G401 (cell line): ENCODE data around the gene ZCRB1. TPM values are rescaled to one million over a fixed set of nuclear protein-coding genes. Genes with fewer than 3 reads are reported as not detected.
"Not testable (repeated sequence)": the region's sequence is repeated elsewhere in the genome, so short reads cannot be mapped to it uniquely, and the experiment has no call there.

Experiments
- DNase-seq: peaks from one replicate; pipeline ENCODE4 v3.0.0-alpha.2; 2015; ENCODE audit warnings: low spot score
- in situ Hi-C: cut with HindIII; loops from 2 replicates; pipeline ENCODE4 v1.10.0; 2016; ENCODE audit warnings: low sequenced_read_pairs, mixed read lengths
- total RNA-seq: library from RNA; depleted of rRNA; stranded (reverse); fragments of >200 nt; shearing (Covaris generic); gene quantifications from 2 replicates; pipeline ENCODE4 v1.2.3, GENCODE V29; 2014; rRNA removed

Gene ZCRB1
- 52.4 and 98.1 TPM in 2 replicates for total RNA-seq

- peak; percentile 86 for DNase-seq
- in situ Hi-C loops = no loop called here
These were observed at the start of gene ZCRB1, which contains the start of gene PPHLN1 for GRCh38 chr12:42325653-42326474. ZCRB1 (minus strand) TSS chr12:42326094; CDS start chr12:42324102, 1,992 bp downstream. PPHLN1 (plus strand) TSS chr12:42326167; CDS start chr12:42335903, 9,736 bp downstream.

- in situ Hi-C loops = no loop called here
- no peak for DNase-seq
These were observed 47.8 kb upstream of the ZCRB1 start for GRCh38 chr12:42373669-42374068.

DNA sequence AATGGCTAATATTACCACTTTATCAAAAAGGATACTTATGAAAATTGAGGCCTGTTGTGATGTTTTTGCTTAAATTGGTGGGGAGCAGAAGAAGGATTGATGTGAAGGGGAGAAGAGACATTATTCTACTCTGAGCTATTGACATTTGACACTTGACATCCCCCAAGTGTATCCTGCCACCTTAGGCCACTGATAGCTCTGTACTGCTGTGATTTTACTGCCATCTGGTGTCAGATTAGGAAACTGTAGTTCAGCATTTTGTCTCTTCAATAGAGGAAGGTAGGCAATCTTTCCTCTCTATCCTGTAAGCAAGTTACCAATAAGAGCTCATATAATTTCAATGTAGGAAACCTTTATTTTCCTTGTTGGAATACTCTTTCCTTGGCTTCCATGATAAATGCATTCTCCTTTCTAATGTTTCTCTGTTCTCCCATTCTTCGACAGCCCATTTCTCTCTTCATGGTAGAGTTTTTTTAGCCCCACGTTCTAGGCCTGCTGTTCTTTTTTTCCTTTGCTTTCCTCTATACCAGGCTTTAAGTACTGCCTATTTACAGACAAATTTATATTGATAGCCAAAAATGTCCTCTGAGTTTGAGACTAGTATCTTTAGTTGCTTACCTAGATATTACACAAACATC is 46.4 kb upstream of the ZCRB1 start:
- DNase-seq = peak; percentile 65
- in situ Hi-C loops = no loop called here

DNA sequence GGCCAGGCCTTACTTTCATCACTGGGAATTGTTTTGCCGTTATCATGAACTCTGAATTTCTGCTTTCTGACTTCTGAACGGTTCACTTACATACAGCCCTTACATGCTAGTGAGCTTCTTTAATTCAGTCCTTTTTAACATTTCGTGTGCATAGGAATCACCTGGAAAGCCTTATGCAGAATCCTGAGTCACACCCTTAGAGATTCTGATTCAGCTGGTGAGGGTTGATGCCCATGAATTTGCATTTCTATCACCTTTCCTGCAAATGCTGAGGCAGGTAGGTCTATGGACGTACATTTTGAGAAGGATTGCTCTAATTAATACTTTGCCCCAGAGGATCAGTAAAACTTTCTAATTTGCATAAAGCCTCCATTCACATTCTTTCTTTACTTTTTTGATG is 44.1 kb upstream of the ZCRB1 start:
- in situ Hi-C loops = no loop called here
- no peak for DNase-seq

DNA sequence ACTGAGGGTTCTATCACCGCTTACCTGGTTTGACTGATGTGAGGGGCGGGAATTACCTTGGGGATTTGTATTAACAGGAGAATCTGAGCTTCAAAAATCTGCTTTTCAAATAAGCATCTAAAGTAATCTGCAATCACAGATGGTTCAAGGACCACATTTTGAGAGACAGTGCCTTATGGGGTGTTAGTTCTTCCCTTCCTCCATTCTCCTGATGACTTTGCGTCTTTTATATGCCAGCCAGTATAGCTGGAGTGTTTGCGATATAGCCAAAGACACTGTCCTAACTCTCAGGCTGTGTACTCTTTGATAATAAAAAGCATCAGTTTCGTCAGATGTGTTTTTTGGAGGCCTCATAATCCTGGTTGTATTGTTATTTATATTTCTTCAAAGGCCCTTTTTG is 39.6 kb upstream of the ZCRB1 start:
- DNase-seq = no peak
- in situ Hi-C loops = no loop called here

DNA sequence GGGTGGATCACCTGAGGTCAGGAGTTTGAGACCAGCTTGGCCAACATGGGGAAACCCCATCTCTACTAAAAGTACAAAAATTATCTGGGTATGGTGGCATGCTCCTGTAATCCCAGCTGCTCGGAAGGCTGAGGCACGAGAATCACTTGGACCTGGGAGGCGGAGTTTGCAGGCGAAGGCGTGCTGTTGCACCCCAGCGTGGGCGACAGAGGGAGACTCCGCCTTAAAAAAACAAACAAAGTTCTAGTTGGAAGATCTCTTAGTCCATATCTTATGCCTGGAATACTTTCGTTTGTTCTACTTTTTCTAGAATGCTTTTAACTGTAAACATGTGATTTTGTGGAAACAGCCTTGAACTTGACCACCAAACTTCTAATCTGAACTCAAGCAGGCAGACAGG is 38.8 kb upstream of the ZCRB1 start:
- DNase-seq = no peak

GRCh38 chr12:42362647-42363260 is 36.9 kb upstream of the ZCRB1 start:
- DNase-seq = no peak
- in situ Hi-C loops = no loop called here

More for the DNA sequence above, 38.8 kb upstream of the ZCRB1 start:
- in situ Hi-C loops = no loop called here

- in situ Hi-C loops = no loop called here
- no peak for DNase-seq
These were observed 36.2 kb upstream of the ZCRB1 start for GRCh38 chr12:42361909-42362646.

DNA sequence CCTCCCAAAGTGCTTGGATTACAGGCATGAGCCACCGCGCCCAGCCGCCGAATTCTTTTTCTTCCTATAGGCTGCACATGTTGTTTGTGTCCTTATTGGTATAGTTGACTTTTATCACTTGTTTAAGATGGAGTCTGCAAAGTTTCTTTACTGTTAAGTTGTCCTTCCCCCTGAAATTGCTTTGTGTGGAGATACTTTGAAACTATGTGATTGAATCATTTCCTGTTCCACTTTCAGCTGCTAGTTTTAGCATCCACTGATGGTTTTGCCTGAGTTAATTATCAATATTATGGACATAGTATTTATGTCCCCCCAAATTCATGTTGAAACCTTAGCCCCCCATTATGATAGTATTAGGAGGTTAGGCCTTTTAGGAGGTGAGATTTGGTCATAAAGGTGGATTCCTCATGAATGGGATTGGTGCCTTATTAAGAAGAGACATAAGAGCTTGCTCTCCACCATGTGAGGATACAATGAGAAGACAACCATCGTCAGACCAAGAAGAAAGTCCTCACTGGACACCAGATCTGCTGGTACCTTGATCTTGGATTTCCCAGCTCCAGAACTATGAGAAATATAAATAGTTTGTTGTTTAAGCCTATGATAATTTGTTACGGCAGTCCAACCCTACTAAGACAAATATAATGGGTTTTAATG is 35.0 kb upstream of the ZCRB1 start:
- in situ Hi-C loops = no loop called here
- no peak for DNase-seq

DNA sequence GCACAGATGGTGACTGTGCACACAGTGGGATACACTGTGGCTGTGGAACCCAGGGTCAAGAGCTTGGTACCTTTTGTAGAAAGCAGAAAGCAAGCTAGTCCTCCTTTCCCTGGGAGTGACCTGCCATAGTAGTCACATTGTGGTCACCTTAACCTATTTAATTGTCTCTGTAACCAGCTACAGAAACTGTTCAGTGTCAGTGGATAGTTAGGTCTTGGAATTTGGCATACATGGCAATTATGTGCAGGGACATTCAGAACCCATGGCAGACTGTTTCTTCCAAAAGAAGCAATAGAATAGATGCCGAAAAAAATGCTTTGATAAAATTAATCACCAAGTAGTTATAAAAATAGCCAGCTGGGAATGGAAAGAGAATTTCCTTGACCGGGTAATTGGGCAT is 30.4 kb upstream of the ZCRB1 start:
- in situ Hi-C loops = no loop called here
- DNase-seq = peak; percentile 6

DNA sequence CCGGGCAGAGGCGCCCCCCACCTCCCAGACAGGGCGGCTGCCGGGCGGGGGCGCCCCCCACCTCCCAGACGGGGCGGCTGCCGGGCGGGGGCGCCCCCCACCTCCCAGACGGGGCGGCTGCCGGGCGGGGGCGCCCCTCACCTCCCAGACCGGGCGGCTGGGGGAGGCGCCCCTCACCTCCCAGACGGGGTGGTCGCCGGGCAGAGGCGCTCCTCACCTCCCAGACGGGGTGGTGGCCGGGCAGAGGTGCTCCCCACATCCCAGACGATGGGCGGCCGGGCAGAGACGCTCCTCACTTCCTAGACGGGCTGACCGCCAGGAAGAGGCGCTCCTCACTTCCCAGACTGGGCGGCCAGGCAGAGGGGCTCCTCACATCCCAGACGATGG is 24.1 kb upstream of the ZCRB1 start:
- DNase-seq, in situ Hi-C loops: not testable (repeated sequence)

- DNase-seq, in situ Hi-C loops: not testable (repeated sequence)
These were observed 23.5 kb upstream of the ZCRB1 start for GRCh38 chr12:42349119-42350020.

DNA sequence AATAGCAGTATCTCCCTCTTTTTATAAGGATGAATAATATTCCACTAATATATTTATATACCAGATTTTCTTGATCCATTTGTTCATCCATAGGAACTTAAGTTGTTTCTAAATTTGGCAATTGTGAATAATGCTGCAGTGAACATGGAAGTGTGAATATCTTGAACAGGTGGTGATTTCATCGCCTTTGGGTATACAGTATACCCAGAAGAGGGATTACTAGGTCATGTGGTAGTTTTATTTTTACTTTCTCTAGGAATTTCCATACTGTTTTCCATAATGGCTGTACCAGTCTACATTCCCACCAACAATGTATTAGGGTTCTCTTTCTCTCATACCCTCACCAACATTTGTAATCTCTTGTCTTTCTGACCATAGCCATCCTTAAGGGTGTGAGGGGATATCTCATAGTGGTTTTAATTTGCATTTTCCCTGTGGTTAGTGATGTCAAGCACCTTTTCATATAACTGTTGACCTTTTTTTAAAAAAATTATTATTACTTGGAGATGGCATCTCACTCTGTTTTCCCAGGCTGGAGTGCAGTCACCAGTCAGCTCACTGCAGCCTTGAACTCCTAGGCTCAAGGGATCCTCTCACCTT is 20.6 kb upstream of the ZCRB1 start:
- in situ Hi-C loops = no loop called here
- no peak for DNase-seq

DNA sequence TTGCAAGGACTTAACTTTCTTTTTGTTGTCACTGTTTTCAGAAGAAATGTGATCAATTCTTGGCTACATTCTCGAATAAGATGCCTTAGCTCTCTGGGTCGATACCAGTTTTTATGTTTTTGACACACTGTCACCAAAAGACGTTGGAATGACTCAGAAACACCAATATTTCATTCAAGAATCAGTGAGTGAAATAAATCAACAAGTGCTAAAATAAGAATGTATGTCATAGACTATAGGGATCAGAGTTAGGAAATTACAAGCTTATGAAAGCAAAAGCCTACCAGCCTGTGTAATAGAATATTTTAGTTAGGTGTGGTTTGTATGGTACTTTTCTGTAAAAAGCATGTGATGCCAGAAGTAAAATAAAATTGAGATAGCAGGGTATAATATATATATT is 17.8 kb upstream of the ZCRB1 start:
- no peak for DNase-seq
- in situ Hi-C loops = no loop called here

DNA sequence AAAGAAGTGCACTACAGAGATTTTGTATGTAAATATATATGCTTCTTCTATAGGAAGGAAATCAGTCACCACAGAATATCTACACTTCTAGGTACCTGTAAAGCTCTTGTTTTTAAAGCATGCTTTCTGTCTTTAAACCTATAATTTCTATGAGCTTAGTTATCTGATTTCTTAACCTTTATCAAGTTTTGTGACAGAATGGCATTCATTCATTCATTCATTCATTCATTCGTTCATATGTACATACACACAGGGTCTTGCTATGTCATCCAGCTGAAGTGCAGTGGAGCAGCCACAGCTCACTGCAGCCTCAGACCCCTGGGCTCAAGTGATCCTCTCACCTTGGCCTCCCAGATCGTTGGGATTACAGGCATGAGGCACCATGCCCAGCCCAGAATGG is 16.1 kb upstream of the ZCRB1 start:
- in situ Hi-C loops = no loop called here
- no peak for DNase-seq

DNA sequence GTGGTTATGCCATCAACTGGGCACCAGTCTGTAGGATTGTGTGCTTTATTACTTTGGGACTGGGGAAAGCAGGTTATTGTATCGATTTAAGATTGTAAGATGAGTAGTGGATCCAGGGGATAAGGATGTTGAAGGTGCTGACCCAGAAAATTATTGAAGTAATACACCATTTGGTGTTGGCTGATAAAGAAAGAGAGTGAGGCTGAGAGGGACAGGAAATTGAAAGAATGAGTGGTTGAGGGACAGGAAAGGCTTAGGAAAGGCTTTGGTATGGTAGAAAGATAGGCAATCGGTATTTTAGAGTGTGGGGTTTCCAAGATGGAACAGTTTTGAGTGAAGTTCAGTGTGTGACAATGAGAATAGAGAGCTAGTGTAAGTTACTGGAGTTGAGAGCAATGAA is 12.4 kb upstream of the ZCRB1 start:
- no peak for DNase-seq
- in situ Hi-C loops = no loop called here

DNA sequence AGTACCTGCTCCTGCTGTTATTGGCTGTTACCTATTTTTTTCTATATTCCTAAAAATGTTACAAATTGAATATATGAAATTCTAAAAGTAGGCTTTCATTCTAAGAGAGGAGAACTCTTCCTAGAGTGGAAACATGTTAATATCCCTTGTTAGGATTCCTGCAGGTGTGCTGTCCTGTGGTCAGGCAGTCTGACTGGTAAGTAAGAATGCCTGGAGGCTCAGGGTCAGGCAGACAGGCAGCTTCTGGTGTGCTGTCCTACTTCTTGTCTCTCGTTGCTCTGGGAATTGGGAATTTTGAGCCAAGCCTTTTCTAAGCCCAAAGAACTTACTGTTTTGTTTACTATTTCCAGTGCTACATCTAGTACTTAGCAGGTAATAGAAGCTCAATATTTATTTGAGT is 10.4 kb upstream of the ZCRB1 start:
- DNase-seq = peak; percentile 29
- in situ Hi-C loops = no loop called here
